Smooth muscle cell (in vitro differentiated cells): ENCODE data around the gene EOLA1. TPM values are rescaled to one million over a fixed set of nuclear protein-coding genes. Genes with fewer than 3 reads are reported as not detected.
"Not testable (repeated sequence)": the region's sequence is repeated elsewhere in the genome, so short reads cannot be mapped to it uniquely, and the experiment has no call there.

Source experiments
- DNase-seq: peaks from one replicate; lab custom pipeline; 2025; ENCODE audit not compliant: unreplicated experiment; lab: John Stamatoyannopoulos, UW
- H2AFZ ChIP-seq: fragments of 200-600 bp; sonication (generic); 2 replicates; pipeline ENCODE4 v1.6.0; 2016; ENCODE audit warnings: antibody characterized with exemption, low read depth, mild to moderate bottlenecking
- H3F3A ChIP-seq: fragments of 200-600 bp; sonication (generic); 2 replicates; pipeline ENCODE4 v1.6.0; 2017; ENCODE audit warnings: antibody characterized with exemption, low read depth
- H3K27ac ChIP-seq: fragments of 200-600 bp; sonication (generic); 2 replicates; pipeline ENCODE4 v1.5.1; 2016; ENCODE audit warnings: low read depth, mild to moderate bottlenecking
- H3K27me3 ChIP-seq: fragments of 200-600 bp; sonication (generic); 2 replicates; pipeline ENCODE4 v1.6.1; 2016; ENCODE audit warnings: low read depth, mild to moderate bottlenecking
- H3K36me3 ChIP-seq: fragments of 200-600 bp; sonication (generic); 2 replicates; pipeline ENCODE4 v1.5.1; 2016; ENCODE audit warnings: low read depth
- H3K4me1 ChIP-seq: fragments of 200-600 bp; sonication (generic); 2 replicates; pipeline ENCODE4 v1.5.1; 2016; ENCODE audit warnings: low read depth
- H3K4me2 ChIP-seq: fragments of 200-600 bp; sonication (generic); 2 replicates; pipeline ENCODE4 v1.6.0; 2016; ENCODE audit warnings: mild to moderate bottlenecking
- H3K4me3 ChIP-seq: fragments of 200-600 bp; sonication (generic); 2 replicates; pipeline ENCODE4 v1.5.1; 2016; ENCODE audit warnings: mild to moderate bottlenecking
- H3K79me2 ChIP-seq: fragments of 200-600 bp; sonication (generic); 2 replicates; pipeline ENCODE4 v1.6.0; 2016; ENCODE audit warnings: low read depth, mild to moderate bottlenecking
- H3K9ac ChIP-seq: fragments of 200-600 bp; sonication (generic); 2 replicates; pipeline ENCODE4 v1.6.0; 2016; ENCODE audit warnings: low read depth
- H3K9me3 ChIP-seq: fragments of 200-600 bp; sonication (generic); replicated peaks from 2 replicates; pipeline ENCODE4 v1.5.1; 2016; ENCODE audit warnings: low read depth
- H4K20me1 ChIP-seq: fragments of 200-600 bp; sonication (generic); 2 replicates; pipeline ENCODE4 v1.6.0; 2016; ENCODE audit warnings: low read depth
- CTCF ChIP-seq: fragments of 200-600 bp; sonication (generic); IDR thresholded peaks from 2 replicates; pipeline ENCODE4 v1.5.1; 2017; ENCODE audit warnings: borderline replicate concordance, mild to moderate bottlenecking, antibody characterized with exemption; ENCODE audit not compliant: insufficient read depth, poor library complexity, severe bottlenecking
- WGBS: methylation state at CpG from one replicate; pipeline ENCODE4 v1.1.7; 2016; ENCODE audit warnings: low lambda C conversion rate; 5-methylcytosine and 5-hydroxymethylcytosine counted together
- polyA plus RNA-seq: library from polyadenylated mRNA; unstranded; fragments of >200 nt; fragmentation: Nextera tagmentation; extraction: Ambion mirVana; gene quantifications from 2 replicates; pipeline ENCODE4 v1.2.1, GENCODE V29; 2016
- total RNA-seq: library from RNA; depleted of rRNA; stranded (reverse); fragments of >200 nt; gene quantifications from 2 replicates; pipeline ENCODE4 v1.2.3, GENCODE V29; 2014

The EOLA1 gene
- total and polyA plus RNA-seq, 2 experiments from 2014 or later: 9.6 to 15.9 TPM

DNA sequence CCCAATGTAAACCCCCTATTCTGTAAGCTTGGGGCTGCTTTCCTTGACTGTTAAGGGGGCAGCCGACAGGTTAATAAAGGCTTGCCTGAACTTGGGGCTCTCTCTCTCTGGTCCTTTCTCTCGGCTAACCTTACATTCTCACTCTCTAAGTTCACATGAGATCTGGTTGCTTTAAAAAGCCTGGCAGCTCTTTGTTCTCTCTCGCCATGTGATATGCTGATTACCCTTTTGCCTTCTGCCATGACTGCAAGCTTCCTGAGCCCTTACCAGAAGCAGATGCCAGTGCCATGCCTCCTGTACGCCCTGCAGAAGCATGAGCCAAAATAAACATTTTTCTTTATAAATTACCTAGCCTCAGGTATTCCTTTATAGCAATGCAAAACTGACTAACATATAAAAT, 14.4 kb downstream of the EOLA1 start:
- H3K27me3 ChIP-seq, H3K9me3 ChIP-seq, H3K4me1 ChIP-seq, H2AFZ ChIP-seq, H3K4me2 ChIP-seq, DNase-seq, H3F3A ChIP-seq, H3K79me2 ChIP-seq, H4K20me1 ChIP-seq, H3K36me3 ChIP-seq, H3K27ac ChIP-seq, H3K4me3 ChIP-seq, H3K9ac ChIP-seq: not testable (repeated sequence)
- WGBS: no CpG with 5 or more reads among the region's 4 CpGs

- no peaks in the 10 kb centered on the region for H3K79me2 ChIP-seq
- no peak overlapping the region for H3K9ac ChIP-seq
- no peak overlapping the region for H3K27ac ChIP-seq
- TF ChIP-seq CTCF: no peak
- no peak overlapping the region for H2AFZ ChIP-seq
- H3K4me2 ChIP-seq: no peak overlapping the region
- H3K4me3 ChIP-seq: no peak overlapping the region
- DNase-seq: no peak
- H3K4me1 ChIP-seq: no peaks in the 10 kb centered on the region
- H4K20me1 ChIP-seq: no peaks in the 10 kb centered on the region
- H3K27me3 ChIP-seq: no peaks in the 10 kb centered on the region
- no peaks in the 10 kb centered on the region for H3F3A ChIP-seq
- H3K36me3 ChIP-seq: no peaks in the 10 kb centered on the region
- H3K9me3 ChIP-seq: no peaks in the 10 kb centered on the region
- 82% methylated on average over 4 of the region's 4 CpGs for WGBS
Observed at GRCh38 chrX:149563359-149563758, 22.5 kb downstream of the EOLA1 start.

DNA sequence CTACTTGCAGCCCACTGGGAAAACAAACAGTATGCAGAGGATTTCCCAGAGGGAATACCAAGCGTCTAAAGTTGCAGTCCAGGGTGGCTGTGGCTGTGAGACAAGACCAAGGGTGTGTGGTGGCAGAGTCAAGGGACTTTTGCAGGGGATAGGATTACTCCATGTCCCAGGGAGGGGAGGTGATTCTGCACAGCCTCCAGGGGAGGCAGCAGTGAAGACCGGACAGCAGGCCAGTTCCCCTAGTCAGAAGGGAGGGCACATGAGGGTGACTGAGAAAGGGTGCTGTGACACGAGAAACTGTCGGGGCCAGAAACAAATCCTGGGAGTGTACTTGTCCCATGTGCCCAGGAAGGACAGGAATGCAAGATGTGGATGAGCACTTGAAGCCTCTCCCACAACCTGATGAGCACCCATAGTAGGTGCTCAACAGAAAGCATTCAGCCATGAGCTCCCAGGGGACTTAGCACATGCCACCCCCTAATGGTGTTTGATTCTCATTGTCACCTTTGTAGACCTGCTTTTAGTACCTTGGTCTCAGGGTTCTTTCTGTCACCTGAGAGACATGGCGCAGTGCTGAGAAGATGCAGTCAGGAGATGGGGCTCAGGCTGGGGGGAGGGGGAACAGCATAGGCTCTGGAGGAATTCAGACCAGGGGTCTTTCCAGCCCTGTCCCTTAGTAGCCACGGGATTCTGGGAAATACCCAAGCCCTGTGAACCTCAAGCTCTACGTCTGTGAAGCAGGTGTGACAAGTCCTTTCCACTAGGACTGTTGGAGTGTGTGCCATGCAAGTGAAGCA, 27.0 kb downstream of the EOLA1 start:
- no peak for DNase-seq
- Histone ChIP-seq H3K4me1 (no peaks in the 10 kb centered on the region), H4K20me1 (no peaks in the 10 kb centered on the region), H3F3A (no peaks in the 10 kb centered on the region), H3K27me3 (no peaks in the 10 kb centered on the region), H2AFZ (no peak overlapping the region), H3K36me3 (no peaks in the 10 kb centered on the region), H3K9ac (no peak overlapping the region), H3K4me3 (no peak overlapping the region), H3K4me2 (no peak overlapping the region), H3K79me2 (no peaks in the 10 kb centered on the region), H3K9me3 (no peaks in the 10 kb centered on the region), H3K27ac (no peak overlapping the region)
- no peak for TF ChIP-seq CTCF
- 78% methylated on average over 7 of the region's 7 CpGs for WGBS

DNA sequence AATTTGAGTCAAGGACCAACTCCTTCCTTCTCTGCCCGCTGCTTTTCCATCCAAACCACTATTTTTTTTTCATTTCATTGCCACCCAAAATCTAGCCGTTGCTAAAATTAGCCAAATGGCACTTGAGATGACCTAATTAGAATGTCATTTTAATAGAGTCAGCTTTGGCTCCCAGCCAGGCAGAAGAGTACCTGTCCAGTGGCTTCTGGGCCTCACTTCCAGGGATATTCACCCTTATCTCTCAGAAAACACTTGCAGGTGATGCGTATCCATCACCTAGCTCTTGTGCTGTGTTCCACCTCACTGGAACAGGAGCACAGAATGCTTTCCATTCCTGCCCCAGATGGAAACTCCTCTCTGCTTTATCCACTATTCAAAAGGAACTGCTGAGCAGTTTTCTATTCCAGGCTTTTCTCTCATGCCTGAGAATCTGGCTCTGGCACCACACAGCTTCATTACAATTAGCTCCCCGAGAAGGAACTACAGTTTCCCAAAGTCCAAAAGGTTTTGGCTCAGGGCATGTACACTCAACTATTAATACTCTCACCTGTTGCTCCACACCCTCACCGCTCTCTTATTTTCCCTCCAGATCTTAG, 28.0 kb downstream of the EOLA1 start:
- Histone ChIP-seq H3K27me3 (no peaks in the 10 kb centered on the region), H2AFZ (no peak overlapping the region), H3K9me3 (no peaks in the 10 kb centered on the region), H3K4me1 (no peaks in the 10 kb centered on the region), H3K36me3 (no peaks in the 10 kb centered on the region), H3K4me3 (no peak overlapping the region), H3K9ac (no peak overlapping the region), H3K79me2 (no peaks in the 10 kb centered on the region), H4K20me1 (no peaks in the 10 kb centered on the region), H3K27ac (no peak overlapping the region), H3F3A (no peaks in the 10 kb centered on the region), H3K4me2 (no peak overlapping the region)
- DNase-seq: no peak
- 71% methylated on average over 5 of the region's 5 CpGs for WGBS
- no peak for TF ChIP-seq CTCF
